Measurements from ENCODE around the gene SNX22.

SNX22 gene

DNA sequence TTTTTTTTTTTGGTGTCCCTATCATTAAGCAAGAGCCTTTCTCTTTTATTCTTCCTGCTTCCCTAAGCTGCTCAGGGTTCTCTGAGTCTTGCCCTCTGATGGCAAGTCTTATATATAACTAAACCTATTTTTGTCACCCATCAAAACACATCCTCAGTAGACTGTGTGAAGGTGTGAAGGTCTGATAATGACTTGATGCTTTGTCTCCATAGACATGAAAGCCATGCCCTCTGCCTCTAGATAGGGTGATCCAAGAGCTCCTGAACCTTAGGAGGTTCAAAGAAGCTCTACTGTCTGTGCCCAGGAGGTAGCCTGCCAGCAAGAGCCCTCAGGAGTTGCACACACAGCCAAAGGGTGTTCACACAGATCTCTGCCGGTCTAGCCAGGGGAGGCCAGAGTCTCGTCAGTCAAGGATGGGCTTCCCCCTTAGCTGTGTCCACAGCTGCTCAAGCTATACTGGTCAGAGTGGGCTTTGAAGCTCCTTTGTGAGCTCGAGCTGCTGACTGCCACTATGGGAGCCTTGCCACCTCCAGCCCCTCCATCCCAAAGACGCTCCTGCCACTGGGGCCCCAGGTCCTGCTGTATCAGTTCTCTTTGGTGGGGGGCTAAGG, 13.1 kb upstream of the SNX22 start:
- H3K27me3 ChIP-seq (ENCODE audit: control insufficient read depth, insufficient read depth, low read length): no peaks in the 10 kb centered on the region
- H3K9ac ChIP-seq: no peak overlapping the region
- no peaks in the 10 kb centered on the region for H3K79me2 ChIP-seq
- TF ChIP-seq, protein P1, sequence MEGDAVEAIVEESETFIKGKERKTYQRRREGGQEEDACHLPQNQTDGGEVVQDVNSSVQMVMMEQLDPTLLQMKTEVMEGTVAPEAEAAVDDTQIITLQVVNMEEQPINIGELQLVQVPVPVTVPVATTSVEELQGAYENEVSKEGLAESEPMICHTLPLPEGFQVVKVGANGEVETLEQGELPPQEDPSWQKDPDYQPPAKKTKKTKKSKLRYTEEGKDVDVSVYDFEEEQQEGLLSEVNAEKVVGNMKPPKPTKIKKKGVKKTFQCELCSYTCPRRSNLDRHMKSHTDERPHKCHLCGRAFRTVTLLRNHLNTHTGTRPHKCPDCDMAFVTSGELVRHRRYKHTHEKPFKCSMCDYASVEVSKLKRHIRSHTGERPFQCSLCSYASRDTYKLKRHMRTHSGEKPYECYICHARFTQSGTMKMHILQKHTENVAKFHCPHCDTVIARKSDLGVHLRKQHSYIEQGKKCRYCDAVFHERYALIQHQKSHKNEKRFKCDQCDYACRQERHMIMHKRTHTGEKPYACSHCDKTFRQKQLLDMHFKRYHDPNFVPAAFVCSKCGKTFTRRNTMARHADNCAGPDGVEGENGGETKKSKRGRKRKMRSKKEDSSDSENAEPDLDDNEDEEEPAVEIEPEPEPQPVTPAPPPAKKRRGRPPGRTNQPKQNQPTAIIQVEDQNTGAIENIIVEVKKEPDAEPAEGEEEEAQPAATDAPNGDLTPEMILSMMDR (IDR thresholded peaks at IDR 0.05): no peak
- no peak overlapping the region for H3K27ac ChIP-seq
- H3K4me3 ChIP-seq (ENCODE audit: low read depth, low read length): no peak overlapping the region
- H2AFZ ChIP-seq: no peak overlapping the region
- no peaks in the 10 kb centered on the region for H3K4me1 ChIP-seq
- no peak overlapping the region for H3K4me2 ChIP-seq (ENCODE audit: low read length)
- H3K9me3 ChIP-seq (ENCODE audit: control insufficient read depth, low read length): no peaks in the 10 kb centered on the region
- H3K36me3 ChIP-seq (ENCODE audit: control insufficient read depth, insufficient read depth, low read length): no peaks in the 10 kb centered on the region

DNA sequence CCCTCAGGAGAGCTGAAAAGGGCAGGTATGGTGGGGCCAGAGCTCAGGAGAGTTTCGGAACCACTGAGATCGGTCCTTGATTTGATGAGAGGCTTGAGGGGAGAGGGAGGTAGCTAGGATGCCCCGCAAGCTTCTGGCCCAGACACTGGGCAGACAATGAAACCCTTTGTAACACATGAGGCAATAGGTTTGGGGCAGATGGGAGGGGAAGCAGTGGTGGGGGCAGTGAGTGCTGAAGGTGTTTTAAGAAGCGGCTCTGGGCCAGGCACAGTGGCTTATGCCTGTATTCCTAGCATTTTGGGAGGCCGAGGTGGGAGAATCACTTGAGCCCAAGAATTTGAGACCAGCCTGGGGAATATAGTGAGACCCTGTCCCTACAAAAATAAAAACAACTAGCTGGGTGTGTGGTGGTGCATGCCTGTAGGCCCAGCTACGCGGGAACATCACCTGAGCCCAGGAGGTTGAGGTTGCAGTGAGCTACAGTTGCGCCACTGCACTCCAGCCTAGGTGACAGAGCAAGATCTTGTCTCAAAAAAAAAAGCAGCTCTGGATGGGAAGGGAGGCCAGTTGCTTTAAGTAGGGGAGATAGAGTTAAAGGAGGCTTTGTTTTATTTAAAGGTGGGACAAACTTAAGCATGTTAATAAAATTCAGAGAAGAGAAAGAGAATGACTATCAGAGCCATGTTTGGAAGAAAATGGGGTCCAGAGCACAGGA, 9.6 kb upstream of the SNX22 start:
- TF ChIP-seq, protein P1 (IDR thresholded peaks at IDR 0.05): no peak
- no peak overlapping the region for H3K4me3 ChIP-seq (ENCODE audit: low read depth, low read length)
- H3K9ac ChIP-seq: no peak overlapping the region
- H2AFZ ChIP-seq: no peak overlapping the region
- H3K79me2 ChIP-seq: no peaks in the 10 kb centered on the region
- no peaks in the 10 kb centered on the region for H3K36me3 ChIP-seq (ENCODE audit: control insufficient read depth, insufficient read depth, low read length)
- no peaks in the 10 kb centered on the region for H3K9me3 ChIP-seq (ENCODE audit: control insufficient read depth, low read length)
- no peaks in the 10 kb centered on the region for H3K27me3 ChIP-seq (ENCODE audit: control insufficient read depth, insufficient read depth, low read length)
- no peak overlapping the region for H3K27ac ChIP-seq
- H3K4me2 ChIP-seq (ENCODE audit: low read length): no peak overlapping the region
- H3K4me1 ChIP-seq: no peaks in the 10 kb centered on the region

DNA sequence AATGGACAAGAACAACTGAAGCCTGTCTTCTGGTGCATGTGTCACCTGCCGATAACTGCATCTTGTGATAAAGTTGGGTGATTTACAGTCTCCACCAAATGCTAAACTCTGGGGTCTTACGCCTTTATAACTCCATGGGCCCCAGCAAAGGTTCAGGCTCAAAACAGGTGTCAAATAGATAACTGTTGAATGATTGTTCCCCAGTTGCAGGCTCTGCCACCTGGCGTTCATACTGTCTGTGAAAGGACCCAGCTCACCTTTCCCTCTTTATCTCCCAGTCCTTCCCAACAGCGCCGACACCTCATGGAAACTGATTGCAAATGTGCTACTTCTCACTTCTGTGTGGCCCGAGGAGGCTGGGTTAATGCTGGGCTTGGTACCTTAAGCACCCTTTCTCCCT, 8.3 kb upstream of the SNX22 start:
- Histone ChIP-seq H3K4me2 (ENCODE audit: low read length) (no peak overlapping the region), H3K9me3 (ENCODE audit: control insufficient read depth, low read length) (no peaks in the 10 kb centered on the region), H3K4me1 (no peaks in the 10 kb centered on the region), H2AFZ (no peak overlapping the region), H3K4me3 (ENCODE audit: low read depth, low read length) (no peak overlapping the region), H3K27me3 (ENCODE audit: control insufficient read depth, insufficient read depth, low read length) (no peaks in the 10 kb centered on the region), H3K27ac (no peak overlapping the region), H3K9ac (no peak overlapping the region), H3K36me3 (ENCODE audit: control insufficient read depth, insufficient read depth, low read length) (no peaks in the 10 kb centered on the region), H3K79me2 (no peaks in the 10 kb centered on the region)
- TF ChIP-seq, protein P1 (IDR thresholded peaks at IDR 0.05): no peak

DNA sequence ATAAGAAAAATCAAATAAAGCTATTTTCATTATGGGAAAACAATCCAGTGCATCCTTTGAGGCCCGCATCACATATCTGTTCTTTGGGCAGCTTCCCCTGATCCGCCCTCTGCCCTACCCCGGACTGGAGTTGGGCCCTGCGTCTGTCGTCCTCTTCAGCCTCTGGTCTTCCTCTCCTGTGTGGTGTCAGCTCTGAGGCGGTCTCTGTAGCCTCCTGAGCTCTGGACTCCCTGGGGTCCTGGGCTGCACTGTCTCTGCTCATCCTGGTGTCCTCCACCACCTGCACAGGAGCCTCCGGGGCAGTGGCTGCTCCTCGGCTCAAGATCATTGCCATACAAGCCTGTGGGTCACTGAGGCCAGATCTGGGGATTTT, 7.4 kb upstream of the SNX22 start:
- Histone ChIP-seq H2AFZ (no peak overlapping the region), H3K27me3 (ENCODE audit: control insufficient read depth, insufficient read depth, low read length) (no peaks in the 10 kb centered on the region), H3K36me3 (ENCODE audit: control insufficient read depth, insufficient read depth, low read length) (no peaks in the 10 kb centered on the region), H3K4me3 (ENCODE audit: low read depth, low read length) (no peak overlapping the region), H3K79me2 (no peaks in the 10 kb centered on the region), H3K9me3 (ENCODE audit: control insufficient read depth, low read length) (no peaks in the 10 kb centered on the region), H3K9ac (no peak overlapping the region), H3K4me1 (no peaks in the 10 kb centered on the region), H3K4me2 (ENCODE audit: low read length) (no peak overlapping the region), H3K27ac (no peak overlapping the region)
- TF ChIP-seq, protein P1 (IDR thresholded peaks at IDR 0.05): no peak

Measured in parathyroid adenoma (tissue), 2 donors.